H7 (cell line): Measurements from ENCODE around the gene SBF1. TPM values are rescaled to one million over a fixed set of nuclear protein-coding genes. Genes with fewer than 3 reads are reported as not detected.

Experiments
- DNase-seq: peaks from one replicate; pipeline ENCODE4 v3.0.0; 2012
- H3K27me3 ChIP-seq: 2 replicates; pipeline ENCODE4 v1.6.0; 2011; ENCODE audit warnings: mild to moderate bottlenecking, low read length; ENCODE audit not compliant: control insufficient read depth, insufficient read depth
- H3K36me3 ChIP-seq: replicated peaks from 2 replicates; pipeline ENCODE4 v1.5.1; 2011; ENCODE audit warnings: low read length; ENCODE audit not compliant: control insufficient read depth, insufficient read depth
- H3K4me3 ChIP-seq: 2 replicates; pipeline ENCODE4 v1.5.1; 2011; ENCODE audit warnings: low read depth, mild to moderate bottlenecking, control low read depth, low read length, moderate library complexity; ENCODE audit not compliant: insufficient read depth
- total RNA-seq: library from RNA; depleted of rRNA; stranded (reverse); fragments of >200 nt; shearing (Covaris generic); gene quantifications from 2 replicates; pipeline ENCODE4 v1.2.3, GENCODE V29; 2014

Gene SBF1
- total RNA-seq, 1 experiment from 2014 or later, result 53.8 TPM

DNA sequence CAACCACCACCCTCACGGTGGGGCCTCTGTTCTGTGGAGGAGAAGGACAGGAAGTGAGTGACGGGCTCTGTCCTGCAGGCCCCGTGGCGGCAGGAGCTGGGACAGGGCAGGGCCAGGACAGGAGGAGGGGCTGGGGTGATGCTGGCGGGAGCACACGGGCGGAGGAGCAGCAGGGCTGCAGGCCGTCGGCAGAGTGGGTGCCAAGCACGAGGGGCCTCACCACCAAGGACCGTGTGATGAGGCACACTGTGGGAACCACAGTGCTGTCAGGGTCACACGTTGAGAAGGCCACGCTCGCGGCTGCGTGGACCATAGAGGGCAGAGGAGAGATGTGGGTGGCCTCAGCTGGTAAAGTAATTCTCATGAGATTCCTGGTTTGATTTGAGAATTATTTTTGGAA lies 42.1 kb upstream of the SBF1 start:
- H3K4me3 ChIP-seq, result no peak overlapping the region
- H3K27me3 ChIP-seq, result no peaks in the 10 kb centered on the region
- peak; percentile 47 for DNase-seq
- peaks cover 4% of the 10 kb centered on the region for H3K36me3 ChIP-seq

DNA sequence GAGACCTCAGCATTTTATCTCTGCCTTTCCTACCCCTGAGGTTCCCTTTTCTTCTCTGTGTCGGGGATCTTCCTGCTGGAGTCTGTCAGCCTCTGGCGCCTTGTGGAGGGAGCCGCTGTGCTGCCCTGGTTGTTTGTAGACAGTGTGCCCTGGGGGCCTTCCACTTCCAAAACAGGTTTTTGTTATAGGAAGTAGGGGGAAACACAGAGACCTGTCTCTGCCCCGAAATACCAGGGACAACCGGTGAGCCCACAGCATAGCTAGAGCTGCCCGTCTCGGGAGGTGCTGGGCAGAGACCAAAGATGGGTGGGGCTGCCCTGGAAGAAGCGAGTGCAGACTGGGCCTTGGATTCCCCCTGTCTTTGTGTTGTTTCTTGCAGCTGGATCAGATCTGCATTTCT lies 41.2 kb upstream of the SBF1 start:
- peak; percentile 51 for DNase-seq
- H3K36me3 ChIP-seq, result peaks cover 4% of the 10 kb centered on the region
- H3K27me3 ChIP-seq, result no peaks in the 10 kb centered on the region
- H3K4me3 ChIP-seq, result no peak overlapping the region

DNA sequence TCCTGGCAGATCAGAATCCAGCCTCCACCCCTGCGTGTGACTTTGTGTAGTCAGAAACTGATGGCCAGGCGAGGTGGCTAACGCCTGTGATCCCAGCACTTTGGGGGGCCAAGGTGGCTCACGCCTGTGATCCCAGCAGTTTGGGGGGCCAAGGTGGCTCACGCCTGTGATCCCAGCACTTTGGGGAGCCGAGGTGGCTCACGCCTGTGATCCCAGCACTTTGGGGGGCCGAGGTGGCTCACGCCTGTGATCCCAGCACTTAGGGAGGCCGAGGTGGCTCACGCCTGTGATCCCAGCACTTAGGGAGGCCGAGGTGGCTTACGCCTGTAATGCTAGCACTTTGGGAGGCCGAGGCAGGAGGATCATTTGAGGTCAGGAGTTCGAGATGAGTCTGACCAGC lies 38.3 kb upstream of the SBF1 start:
- Histone ChIP-seq H3K36me3 (peaks cover 2% of the 10 kb centered on the region), H3K27me3 (no peaks in the 10 kb centered on the region), H3K4me3 (no peak overlapping the region)
- no peak for DNase-seq

DNA sequence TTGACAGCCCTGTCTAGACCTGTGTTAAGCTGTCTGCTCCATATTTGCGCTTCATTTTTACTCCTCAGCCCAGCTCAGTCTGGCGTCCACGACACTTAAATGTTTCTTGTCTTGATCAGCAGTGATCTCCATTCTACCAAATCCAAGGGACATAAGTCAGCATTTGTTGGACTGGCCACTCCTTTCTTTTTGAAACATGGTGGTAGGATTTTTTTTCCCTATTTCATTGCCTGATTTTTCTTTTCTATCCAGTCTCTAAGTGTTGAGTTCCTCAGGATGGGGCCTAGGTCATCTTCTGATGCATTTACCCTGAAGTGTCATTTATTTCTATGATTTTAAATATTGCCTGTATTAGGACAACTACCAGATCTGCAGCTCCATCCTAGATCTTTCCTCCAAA lies 34.1 kb upstream of the SBF1 start:
- Histone ChIP-seq H3K4me3 (peak overlapping the region; percentile 77), H3K36me3 (no peaks in the 10 kb centered on the region; the same call in 1 of the 2 replicates), H3K27me3 (no peaks in the 10 kb centered on the region)
- no peak for DNase-seq

DNA sequence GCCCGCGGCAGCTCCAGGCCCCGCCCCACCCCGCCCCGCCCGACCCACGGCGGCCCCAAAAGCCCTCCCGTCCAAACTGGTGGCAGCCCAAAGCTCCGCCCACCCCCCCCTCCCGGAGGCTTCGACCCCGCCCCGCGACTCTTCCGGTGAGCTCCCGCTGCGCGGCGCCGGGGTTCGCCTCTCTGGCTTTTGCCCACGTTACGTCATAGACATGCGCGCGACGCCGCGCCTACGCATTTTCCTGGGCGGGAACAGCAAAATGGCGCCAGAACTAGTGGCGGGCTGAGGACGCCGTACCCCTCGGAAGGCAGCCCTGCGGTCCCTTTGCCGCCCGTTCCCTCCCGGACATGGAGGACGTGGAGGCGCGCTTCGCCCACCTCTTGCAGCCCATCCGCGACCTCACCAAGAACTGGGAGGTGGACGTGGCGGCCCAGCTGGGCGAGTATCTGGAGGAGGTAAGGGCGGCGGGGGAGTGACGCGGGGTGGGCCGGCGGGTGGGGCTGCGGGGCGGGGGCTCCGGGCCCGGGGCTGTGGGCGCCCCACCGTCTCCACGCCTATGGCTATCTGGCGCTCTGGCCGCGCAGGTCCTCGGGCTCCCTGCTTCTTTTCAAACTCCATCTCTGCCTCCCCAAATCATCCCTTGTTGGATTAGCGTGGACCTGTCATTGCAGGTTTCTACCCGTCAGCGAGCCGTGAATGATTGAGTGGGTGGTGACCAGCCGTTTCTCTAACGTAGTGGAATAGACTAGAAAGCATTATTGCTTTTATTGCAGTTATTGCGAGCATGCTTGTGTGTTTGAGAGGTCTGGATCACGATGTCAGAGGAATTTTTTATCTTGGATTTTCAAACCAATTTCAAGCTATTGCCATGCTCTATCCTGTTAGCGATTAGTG lies 33.4 kb upstream of the SBF1 start, which contains the start of gene NCAPH2:
NCAPH2 (plus strand) TSS at position 234 of the 894 bp plus-strand sequence; CDS start at position 348, 114 bp downstream.
- peak; percentile 94 for DNase-seq
- peak within 1 kb of the TSS; percentile 88 for H3K4me3 ChIP-seq

DNA sequence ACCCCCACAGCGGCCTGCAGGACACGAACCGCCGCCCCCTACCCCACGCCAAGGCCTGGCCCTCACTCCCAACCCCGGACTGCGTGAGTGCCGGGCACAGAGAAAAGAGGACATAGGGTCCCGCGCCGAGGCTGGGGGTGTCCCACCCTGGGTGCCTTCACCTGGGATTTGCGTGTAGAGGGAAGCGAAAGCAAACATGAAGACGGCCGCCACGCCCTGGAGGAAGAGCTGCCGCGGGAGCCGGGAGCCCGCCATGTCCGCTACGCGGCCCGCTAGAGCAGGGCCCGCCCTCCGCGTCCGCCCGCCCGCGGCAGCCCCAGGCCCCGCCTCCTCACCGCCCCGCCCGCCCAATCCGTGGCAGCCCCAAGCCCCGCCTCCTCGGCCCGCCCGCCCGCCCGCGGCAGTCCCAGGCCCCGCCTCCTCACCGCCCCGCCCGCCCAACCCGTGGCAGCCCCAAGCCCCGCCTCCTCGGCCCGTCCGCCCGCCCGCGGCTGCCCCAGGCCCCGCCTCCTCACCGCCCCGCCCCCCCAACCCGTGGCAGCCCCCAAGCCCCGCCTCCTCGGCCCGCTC lies 32.7 kb upstream of the SBF1 start, which contains the start of gene LMF2:
LMF2 (minus strand) TSS at position 282 of the 570 bp plus-strand sequence; CDS start at position 255, 27 bp downstream.
- Histone ChIP-seq H3K36me3 (no peaks in the 10 kb centered on the region; the same call in 1 of the 2 replicates), H3K27me3 (no peaks in the 10 kb centered on the region), H3K4me3 (peak within 1 kb of the TSS; percentile 88)
- DNase-seq, result peak; percentile 100

More for the DNA sequence above, 33.4 kb upstream of the SBF1 start, which contains the start of gene NCAPH2:
- Histone ChIP-seq H3K36me3 (no peaks in the 10 kb centered on the region; the same call in 1 of the 2 replicates), H3K27me3 (no peaks in the 10 kb centered on the region)

- peak; percentile 83 for DNase-seq
- Histone ChIP-seq H3K27me3 (no peaks in the 10 kb centered on the region), H3K36me3 (no peaks in the 10 kb centered on the region; the same call in 1 of the 2 replicates), H3K4me3 (peak overlapping the region; percentile 88)
Observed at GRCh38 chr22:50506611-50507420, 32.0 kb upstream of the SBF1 start.

- Histone ChIP-seq H3K27me3 (no peaks in the 10 kb centered on the region), H3K36me3 (no peaks in the 10 kb centered on the region; the same call in 1 of the 2 replicates), H3K4me3 (no peak overlapping the region)
- peak; percentile 62 for DNase-seq
Observed at GRCh38 chr22:50505776-50506610, 31.2 kb upstream of the SBF1 start.

DNA sequence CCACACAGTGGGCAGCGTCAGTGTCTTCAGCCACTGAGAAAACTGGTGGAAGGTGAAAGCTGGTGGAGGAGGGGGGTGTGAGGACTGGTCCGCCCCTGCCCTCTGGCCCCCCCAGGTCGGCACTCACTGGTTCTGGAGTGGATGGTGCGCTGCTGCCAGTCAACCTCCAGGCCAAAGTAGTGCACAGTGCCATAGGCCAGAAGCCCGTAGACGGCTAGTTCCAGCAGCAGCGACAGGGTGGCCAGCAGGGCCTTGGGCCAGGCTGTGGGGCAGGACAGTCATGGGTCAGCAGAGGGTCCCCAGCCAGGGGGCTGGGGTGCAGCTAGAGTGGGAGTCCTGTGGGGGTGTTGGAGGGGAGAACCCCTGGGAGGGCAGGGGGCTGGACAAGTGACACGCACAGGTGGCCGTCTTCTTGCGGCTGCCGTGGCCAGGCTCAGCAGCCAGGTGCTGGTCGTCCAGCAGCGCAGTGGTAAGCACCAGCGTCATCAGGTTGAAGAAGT lies 30.5 kb upstream of the SBF1 start:
- Histone ChIP-seq H3K27me3 (no peaks in the 10 kb centered on the region), H3K36me3 (no peaks in the 10 kb centered on the region; the same call in 1 of the 2 replicates), H3K4me3 (no peak overlapping the region)
- no peak for DNase-seq

DNA sequence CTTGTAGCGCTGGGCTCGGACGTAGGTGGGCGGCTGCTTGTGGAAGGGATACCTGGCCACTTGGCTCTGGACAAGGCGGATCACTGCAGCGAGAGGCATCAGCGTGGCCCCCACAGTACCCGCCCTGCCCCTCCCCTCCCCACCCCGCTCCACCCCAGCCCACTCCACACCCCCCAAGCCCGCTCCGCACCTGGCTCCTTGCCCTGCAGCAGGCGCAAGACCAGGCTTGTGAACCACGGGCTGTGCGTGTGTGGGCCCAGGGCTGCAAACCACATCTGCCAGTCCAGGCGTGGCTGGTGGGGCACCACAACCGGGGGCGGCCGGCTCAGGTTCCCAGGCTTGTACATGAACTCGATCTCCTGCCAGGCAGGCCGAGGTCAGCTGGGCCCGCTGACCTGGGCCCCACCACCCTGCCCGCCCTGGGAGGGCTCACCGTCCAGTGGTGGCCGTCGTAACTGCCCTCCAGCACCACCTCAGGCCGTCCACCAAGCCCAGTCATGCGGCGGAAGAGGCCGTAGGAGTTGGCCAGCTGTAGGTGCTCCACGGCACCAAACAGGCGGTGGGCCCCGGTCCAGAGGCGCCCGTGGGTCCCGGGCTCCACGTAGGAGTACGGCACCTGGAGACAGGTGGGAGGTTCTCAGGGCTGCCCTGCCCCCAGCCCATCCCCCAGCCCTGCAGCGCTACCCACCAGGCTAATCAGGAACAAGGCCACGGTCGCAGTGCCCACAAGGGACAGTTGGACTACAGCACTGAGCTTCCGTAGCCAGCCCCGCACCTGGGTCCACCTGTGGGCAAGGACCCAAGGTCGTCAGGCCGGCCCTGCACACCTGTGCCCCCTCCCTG lies 29.8 kb upstream of the SBF1 start:
- DNase-seq, result no peak
- H3K36me3 ChIP-seq, result no peaks in the 10 kb centered on the region; the same call in 1 of the 2 replicates
- no peak overlapping the region for H3K4me3 ChIP-seq
- H3K27me3 ChIP-seq, result no peaks in the 10 kb centered on the region

DNA sequence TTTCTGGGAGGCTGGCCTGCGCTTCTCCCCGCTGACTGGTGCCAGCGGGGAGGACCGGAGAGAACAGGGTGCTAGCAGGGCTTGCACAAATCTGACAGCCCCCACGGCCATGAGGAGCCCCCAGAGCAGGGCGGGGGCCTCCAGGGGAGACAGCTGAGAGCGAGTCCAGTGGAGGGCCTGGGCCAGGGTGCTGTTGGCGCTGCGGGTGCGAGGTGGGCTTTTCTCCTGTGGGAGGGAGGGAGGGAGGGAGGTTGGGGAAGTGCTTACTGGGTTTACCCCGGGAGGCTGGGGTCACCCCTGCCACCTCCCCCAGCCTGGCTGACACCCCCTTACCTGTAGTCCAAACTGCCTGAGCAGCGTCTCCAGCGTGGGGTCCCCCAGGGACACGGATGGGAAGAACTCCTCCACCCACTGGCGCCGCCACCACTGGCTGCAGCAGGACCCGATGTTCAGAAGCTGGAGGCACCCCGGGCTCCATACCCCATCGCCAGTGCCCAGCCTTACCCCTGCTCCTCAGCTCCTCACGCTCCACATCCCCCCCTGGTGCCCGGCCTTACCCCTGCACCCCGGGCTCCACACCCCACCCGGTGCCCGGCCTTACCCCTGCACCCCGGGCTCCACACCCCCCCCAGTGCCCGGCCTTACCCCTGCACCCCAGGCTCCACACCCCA lies 28.8 kb upstream of the SBF1 start:
- H3K36me3 ChIP-seq, result no peaks in the 10 kb centered on the region; the same call in 1 of the 2 replicates
- H3K27me3 ChIP-seq, result no peaks in the 10 kb centered on the region
- peak; percentile 81 for DNase-seq
- no peak overlapping the region for H3K4me3 ChIP-seq

GRCh38 chr22:50502628-50503474 lies 28.0 kb upstream of the SBF1 start:
- Histone ChIP-seq H3K4me3 (no peak overlapping the region), H3K27me3 (no peaks in the 10 kb centered on the region), H3K36me3 (no peaks in the 10 kb centered on the region; the same call in 1 of the 2 replicates)
- no peak for DNase-seq
